Osteoblast (primary cell): ENCODE data around the gene RPS6KA5. TPM values are rescaled to one million over a fixed set of nuclear protein-coding genes. Genes with fewer than 3 reads are reported as not detected.

ENCODE experiments used
- DNase-seq: peaks from one replicate; pipeline ENCODE4 v3.0.0; 2011; ENCODE audit warnings: low spot score, mixed read lengths; ENCODE audit not compliant: insufficient read length; ENCODE audit errors: missing footprints
- H2AFZ ChIP-seq: 2 replicates; pipeline ENCODE4 v1.6.0; 2011; ENCODE audit warnings: mild to moderate bottlenecking, low read length
- H3K27ac ChIP-seq: 2 replicates; pipeline ENCODE4 v1.5.1; 2011; ENCODE audit warnings: mild to moderate bottlenecking, low read depth, low read length, moderate library complexity
- H3K27me3 ChIP-seq: 2 replicates; pipeline ENCODE4 v1.6.0; 2012; ENCODE audit warnings: mild to moderate bottlenecking, control low read depth, inconsistent platforms, low read length, moderate library complexity; ENCODE audit not compliant: insufficient read depth
- H3K36me3 ChIP-seq: 2 replicates; pipeline ENCODE4 v1.5.1; 2011; ENCODE audit warnings: mild to moderate bottlenecking, low read length, control low read depth, moderate library complexity; ENCODE audit not compliant: insufficient read depth
- H3K4me1 ChIP-seq: 2 replicates; pipeline ENCODE4 v1.5.1; 2011; ENCODE audit warnings: mild to moderate bottlenecking, low read length, control low read depth, moderate library complexity; ENCODE audit not compliant: insufficient read depth
- H3K4me2 ChIP-seq: 2 replicates; pipeline ENCODE4 v1.6.0; 2011; ENCODE audit warnings: mild to moderate bottlenecking, low read length; ENCODE audit not compliant: insufficient read depth
- H3K4me3 ChIP-seq: fragments of 200-600 bp; sonication (generic); 3 replicates; pipeline ENCODE4 v1.5.1; 2012; ENCODE audit warnings: mild to moderate bottlenecking, low read length, inconsistent platforms; ENCODE audit not compliant: insufficient read depth
- H3K79me2 ChIP-seq: 2 replicates; pipeline ENCODE4 v1.6.0; 2012; ENCODE audit warnings: mild to moderate bottlenecking, low read length, control low read depth, inconsistent platforms; ENCODE audit not compliant: insufficient read depth
- H3K9me3 ChIP-seq: 2 replicates; pipeline ENCODE4 v1.5.1; 2011; ENCODE audit warnings: low read depth, low read length, control low read depth
- H4K20me1 ChIP-seq: 2 replicates; pipeline ENCODE4 v1.6.0; 2012; ENCODE audit warnings: mild to moderate bottlenecking, low read length, control low read depth; ENCODE audit not compliant: insufficient read depth
- CTCF ChIP-seq: IDR thresholded peaks from 2 replicates; pipeline ENCODE4 v1.5.1; 2011; ENCODE audit warnings: mild to moderate bottlenecking, low read depth, low read length, moderate library complexity; ENCODE audit errors: extremely low read depth
- total RNA-seq: library from RNA; depleted of rRNA; stranded (reverse); fragments of >200 nt; gene quantifications from 2 replicates; pipeline ENCODE4 v1.2.3, GENCODE V29; 2012

The RPS6KA5 gene
- total RNA-seq, 1 donor, result 1.4 TPM

GRCh38 chr14:91059576-91060350 lies 678 bp downstream of the RPS6KA5 start:
- Histone ChIP-seq H3K79me2 (no peaks in the 10 kb centered on the region), H3K27ac (peak overlapping the region; percentile 76), H2AFZ (peak overlapping the region; percentile 93), H3K27me3 (peaks cover 10% of the 10 kb centered on the region), H3K9me3 (no peaks in the 10 kb centered on the region), H3K36me3 (no peaks in the 10 kb centered on the region), H3K4me3 (peak overlapping the region; percentile 87), H3K4me1 (peaks cover 8% of the 10 kb centered on the region), H3K4me2 (peak overlapping the region; percentile 91), H4K20me1 (no peaks in the 10 kb centered on the region)
- peak; percentile 94 for DNase-seq
- TF ChIP-seq CTCF, result no peak

DNA sequence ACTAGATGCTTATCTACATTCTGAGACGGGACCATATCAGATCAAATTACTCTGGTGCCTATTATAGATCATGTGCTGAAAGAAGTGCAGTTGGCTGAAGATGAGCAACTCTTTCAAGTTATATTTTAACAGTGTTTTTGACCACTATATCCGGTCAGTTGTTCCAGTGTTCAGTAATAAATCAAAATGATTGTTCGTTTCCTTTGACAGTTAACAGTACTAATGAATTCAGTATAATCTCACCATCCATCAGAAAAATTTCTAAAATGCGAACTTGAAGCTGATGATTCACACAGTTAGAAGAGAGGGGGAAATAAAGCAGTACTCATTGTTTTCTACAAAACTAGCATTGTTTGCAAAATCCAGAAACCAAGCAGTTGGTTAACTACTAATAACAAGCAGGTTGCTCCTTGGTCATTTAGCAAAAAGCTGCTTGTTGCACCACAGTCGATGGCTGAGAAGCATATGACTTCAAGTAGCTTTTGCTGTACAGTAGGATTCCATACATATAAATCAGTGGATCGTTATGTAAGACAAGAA lies 2.3 kb downstream of the RPS6KA5 start:
- no peak for TF ChIP-seq CTCF
- no peak overlapping the region for H3K4me2 ChIP-seq

DNA sequence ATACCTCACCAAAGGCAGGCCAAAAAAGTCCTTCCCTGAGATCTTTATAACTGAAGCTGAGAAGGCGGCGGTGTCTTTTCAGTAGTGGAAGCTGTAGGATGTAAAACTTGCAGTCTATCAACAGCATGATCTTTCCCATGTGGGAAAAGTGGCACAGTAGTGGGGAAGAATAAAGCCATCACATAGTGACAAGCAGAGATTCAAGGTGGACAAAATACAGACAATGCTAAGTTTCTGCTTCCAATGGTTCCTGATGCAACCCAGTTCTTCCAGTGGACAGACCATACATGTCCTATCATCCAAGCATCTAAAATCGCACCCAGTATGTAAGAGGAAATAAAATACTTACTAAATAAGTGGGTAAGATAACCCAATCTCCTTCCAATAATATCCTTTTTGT lies 4.1 kb downstream of the RPS6KA5 start:
- H3K9me3 ChIP-seq, result no peaks in the 10 kb centered on the region
- H3K79me2 ChIP-seq, result no peaks in the 10 kb centered on the region
- H3K4me1 ChIP-seq, result peaks cover 4% of the 10 kb centered on the region
- peak; percentile 53 for DNase-seq
- no peaks in the 10 kb centered on the region for H3K36me3 ChIP-seq
- H3K4me2 ChIP-seq, result no peak overlapping the region
- TF ChIP-seq CTCF, result no peak
- H2AFZ ChIP-seq, result no peak overlapping the region
- H4K20me1 ChIP-seq, result no peaks in the 10 kb centered on the region
- H3K27ac ChIP-seq, result no peak overlapping the region
- H3K27me3 ChIP-seq, result peaks cover 15% of the 10 kb centered on the region
- no peak overlapping the region for H3K4me3 ChIP-seq

More for the DNA sequence above, 2.3 kb downstream of the RPS6KA5 start:
- Histone ChIP-seq H3K79me2 (no peaks in the 10 kb centered on the region), H3K27ac (no peak overlapping the region), H3K36me3 (no peaks in the 10 kb centered on the region), H3K9me3 (no peaks in the 10 kb centered on the region), H4K20me1 (no peaks in the 10 kb centered on the region), H3K27me3 (peaks cover 15% of the 10 kb centered on the region), H2AFZ (no peak overlapping the region), H3K4me3 (no peak overlapping the region), H3K4me1 (peaks cover 8% of the 10 kb centered on the region)
- DNase-seq, result peak; percentile 15

DNA sequence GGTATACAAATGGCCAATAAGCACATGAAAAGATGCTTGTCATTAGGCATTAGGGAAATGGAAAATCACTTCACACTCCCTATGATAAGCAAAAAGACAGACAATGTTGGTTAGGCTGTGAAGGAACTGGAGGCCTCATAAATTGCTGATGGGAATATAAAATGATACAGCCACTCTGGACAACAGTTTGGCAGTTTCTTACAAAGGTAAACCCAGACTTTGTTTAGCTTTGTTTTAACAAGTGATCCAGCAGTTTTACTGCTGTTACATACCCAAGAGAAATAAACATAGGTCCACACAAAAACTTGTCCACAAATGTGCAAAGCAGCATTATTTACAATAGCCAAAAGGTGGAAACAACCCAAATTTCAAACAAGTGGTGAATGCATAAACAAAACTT lies 5.4 kb downstream of the RPS6KA5 start:
- no peaks in the 10 kb centered on the region for H4K20me1 ChIP-seq
- H3K27ac ChIP-seq, result no peak overlapping the region
- no peak overlapping the region for H3K4me3 ChIP-seq
- no peak for DNase-seq
- no peaks in the 10 kb centered on the region for H3K79me2 ChIP-seq
- no peaks in the 10 kb centered on the region for H3K4me1 ChIP-seq
- no peak overlapping the region for H3K4me2 ChIP-seq
- H3K36me3 ChIP-seq, result no peaks in the 10 kb centered on the region
- no peaks in the 10 kb centered on the region for H3K9me3 ChIP-seq
- TF ChIP-seq CTCF, result no peak
- H3K27me3 ChIP-seq, result peaks cover 15% of the 10 kb centered on the region
- no peak overlapping the region for H2AFZ ChIP-seq
